Esophagus squamous epithelium (tissue), 4 donors: ENCODE results near the gene TBX4.

Experiments
- CTCF ChIP-seq, 6 experiments: fragments of 450-650 bp in 4 of 6; fragments of 200-600 bp in 2 of 6; sonication (generic) in 2 of 6; IDR thresholded peaks; one replicate each; pipeline ENCODE4 v1.5.1; 2016 to 2019; ENCODE audit warnings: antibody characterized with exemption in 6 of 6, mild to moderate bottlenecking in 4 of 6, moderate library complexity in 4 of 6
- POLR2A ChIP-seq, 4 donors: fragments of 450-650 bp; IDR thresholded peaks; one replicate each; pipeline ENCODE4 v1.6.1; 2017; ENCODE audit warnings: antibody characterized with exemption in 4 of 4, mild to moderate bottlenecking in 4 of 4, moderate library complexity in 3 of 4

- TF ChIP-seq CTCF (IDR thresholded peaks at IDR 0.05) (no peak), POLR2A (IDR thresholded peaks at IDR 0.05) (no peak)
These were observed 47.6 kb upstream of the TBX4 start for GRCh38 chr17:61404663-61404912.
